RPMI8226 (cell line): ENCODE data around the gene JCAD.
"Not testable (repeated sequence)": the region's sequence is repeated elsewhere in the genome, so short reads cannot be mapped to it uniquely, and the experiment has no call there.

Source experiments
- DNase-seq: peaks from one replicate; pipeline ENCODE4 v3.0.0-alpha.2; 2015

JCAD gene

GRCh38 chr10:30041196-30042105 is 17.9 kb downstream of the JCAD start:
- DNase-seq: no peak

GRCh38 chr10:30040597-30040996 is 18.8 kb downstream of the JCAD start:
- no peak for DNase-seq

DNA sequence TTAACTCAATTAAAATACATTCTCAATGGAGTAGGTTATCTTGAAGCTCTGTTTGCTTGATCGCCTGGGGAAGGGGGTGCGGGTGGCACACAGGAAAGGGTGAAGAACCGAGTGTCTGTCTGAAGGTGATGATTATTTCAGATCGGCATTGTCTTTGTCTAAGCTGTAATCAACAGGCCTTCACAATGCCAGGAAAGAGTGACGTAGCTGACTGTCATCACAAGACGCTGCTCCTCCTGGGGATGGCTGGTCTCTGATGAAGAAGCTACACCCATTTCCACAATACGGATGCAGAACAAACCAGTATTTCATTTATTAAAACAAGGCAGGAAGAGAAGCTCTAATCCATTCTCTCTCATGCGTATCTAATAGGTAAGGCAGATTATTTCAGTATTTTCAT is 19.4 kb downstream of the JCAD start:
- DNase-seq: no peak

GRCh38 chr10:30039567-30039966 is 19.8 kb downstream of the JCAD start:
- DNase-seq: peak; percentile 28

DNA sequence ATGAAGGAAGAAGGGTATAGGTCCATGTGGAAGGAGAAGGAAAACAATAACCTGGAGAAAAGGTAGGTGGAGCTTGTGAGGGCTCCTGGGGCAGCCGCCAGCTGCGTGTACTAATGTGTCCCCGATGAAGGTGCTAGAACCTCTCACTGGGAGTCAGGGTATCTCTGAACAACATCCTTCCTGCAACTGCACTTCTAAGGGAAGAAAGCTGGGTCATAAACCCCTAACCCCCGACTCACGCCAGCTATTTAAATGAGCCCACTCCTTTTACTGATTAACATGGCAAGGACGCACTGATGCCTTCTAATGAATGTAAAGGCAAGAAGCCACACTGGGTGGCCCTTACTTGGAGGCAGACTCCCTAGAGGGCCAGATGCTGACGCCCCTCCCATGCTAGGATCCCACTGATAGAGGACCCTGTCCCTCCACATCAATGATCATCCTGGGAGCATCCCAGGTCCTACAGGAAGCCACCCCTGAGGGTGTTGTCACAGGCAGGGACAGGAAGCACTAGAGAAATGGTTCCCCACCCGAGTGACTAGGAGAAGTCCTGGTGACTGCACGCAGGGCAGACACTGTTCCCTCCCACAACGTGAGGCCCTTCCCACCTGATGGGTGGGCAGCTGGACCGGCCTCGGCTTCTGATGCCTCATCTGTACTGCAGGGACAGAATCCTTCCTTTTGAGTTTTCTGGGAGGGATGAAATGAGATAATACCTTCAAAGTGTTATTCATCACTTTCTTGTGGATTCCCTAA is 20.4 kb downstream of the JCAD start:
- DNase-seq: no peak

GRCh38 chr10:30037620-30038336 is 21.6 kb downstream of the JCAD start:
- no peak for DNase-seq

DNA sequence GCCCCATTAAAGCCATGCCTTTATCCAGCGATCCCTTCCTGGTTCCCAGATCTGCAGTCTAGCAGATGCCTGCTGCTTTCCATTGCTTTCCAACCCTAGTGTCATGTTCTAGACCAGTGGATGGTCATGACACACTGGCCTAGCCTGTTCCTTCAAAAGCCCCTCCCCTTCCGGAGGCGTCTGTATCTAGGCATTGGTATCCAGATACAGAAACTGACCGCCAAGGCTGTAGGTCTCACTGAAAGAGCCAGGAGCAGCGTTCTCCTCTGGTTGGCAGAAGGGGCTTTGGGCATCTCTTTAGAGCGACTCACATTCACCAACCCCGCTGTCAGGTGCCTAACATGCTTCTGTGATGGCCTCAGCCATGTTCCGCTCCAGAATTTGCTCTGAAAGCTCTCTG is 22.6 kb downstream of the JCAD start:
- DNase-seq: no peak

DNA sequence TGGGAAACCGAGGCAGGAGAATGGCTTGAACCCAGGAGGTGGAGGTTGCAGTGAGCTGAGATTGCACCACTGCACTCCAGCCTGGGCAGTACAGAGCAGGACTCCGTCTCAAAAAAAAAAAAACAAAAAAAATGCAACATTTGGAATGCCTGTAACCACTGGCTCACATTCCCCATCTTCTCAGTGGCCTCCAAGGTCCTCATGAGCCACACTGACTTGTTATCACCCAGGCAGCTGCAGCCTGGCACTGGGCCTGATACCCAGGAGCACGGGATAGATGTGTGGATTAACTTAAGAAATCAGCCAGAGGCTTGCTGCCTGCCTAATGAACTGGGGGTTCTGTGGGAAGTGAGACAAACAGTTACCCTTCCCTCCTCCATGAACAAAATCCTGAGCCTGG is 23.0 kb downstream of the JCAD start:
- DNase-seq: no peak

- no peak for DNase-seq
Measured at GRCh38 chr10:30034433-30035137, 24.8 kb downstream of the JCAD start.

DNA sequence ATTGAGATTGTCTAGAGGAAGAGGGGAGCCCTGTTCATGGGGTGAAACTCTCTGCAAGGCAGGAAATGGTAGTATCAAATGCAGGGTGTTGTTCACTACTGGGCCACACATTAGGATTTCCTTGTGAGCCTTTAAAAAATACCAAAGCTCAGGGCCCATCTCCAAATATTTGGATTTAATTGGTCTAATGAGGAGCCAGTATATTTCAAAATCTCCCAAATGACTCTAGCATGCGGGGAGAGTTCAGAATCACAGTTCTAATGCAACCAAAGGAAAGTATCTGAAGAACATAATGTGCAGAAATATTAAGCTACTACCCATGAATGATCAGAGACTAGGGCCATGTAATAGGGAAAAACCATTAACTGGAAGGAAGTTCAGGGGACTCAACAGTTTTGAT is 27.3 kb downstream of the JCAD start:
- DNase-seq: no peak

- DNase-seq: no peak
Measured at GRCh38 chr10:30029872-30030256, 29.5 kb downstream of the JCAD start.

DNA sequence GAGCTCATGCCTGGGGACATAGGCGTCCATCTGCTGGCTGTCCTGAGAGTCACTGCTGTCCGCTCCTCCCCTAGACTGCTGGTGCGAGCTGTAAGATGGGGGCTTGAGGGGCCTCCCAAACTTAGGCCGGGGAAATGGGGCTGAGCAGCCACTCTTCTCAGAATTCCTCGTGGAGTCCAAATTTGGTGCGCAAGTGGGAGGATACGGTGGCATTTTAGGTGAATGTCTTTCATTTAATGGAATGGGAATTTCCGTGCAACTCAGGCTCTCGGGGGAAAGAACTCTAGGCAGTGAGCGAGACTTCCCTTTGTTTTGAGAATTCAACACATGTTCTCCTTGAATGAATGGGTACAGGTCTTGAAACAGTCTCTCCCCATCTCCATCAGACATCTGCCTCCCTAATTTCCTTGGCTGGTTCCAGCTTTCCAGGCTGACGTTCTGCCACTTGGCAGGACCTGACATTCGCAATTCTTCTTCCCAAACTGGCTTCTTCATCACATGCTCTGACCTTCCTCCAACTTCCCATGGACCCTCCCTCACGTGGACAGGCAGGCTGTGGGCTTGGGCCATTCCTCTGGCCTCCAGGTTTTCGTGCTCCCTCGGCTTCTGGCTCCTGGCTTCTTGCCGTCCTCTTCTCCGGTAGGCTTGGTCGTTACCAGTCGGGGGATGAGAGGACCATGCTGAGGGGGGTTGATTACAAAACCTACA is 30.1 kb downstream of the JCAD start:
- no peak for DNase-seq

DNA sequence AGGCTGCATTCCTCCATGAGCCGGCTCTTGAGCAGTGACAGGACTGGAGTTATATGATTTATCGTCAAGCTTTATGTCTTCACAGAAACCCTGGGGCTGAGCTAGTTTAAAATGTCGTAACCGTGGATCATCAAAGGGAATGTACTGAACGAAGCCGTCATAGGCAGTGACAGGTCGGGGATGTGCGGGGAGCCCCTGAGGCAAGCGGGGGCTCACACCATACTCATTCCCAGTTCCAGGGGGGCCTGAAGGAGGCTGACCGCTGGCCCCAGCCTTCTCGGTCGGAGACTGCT is 30.7 kb downstream of the JCAD start:
- no peak for DNase-seq

DNA sequence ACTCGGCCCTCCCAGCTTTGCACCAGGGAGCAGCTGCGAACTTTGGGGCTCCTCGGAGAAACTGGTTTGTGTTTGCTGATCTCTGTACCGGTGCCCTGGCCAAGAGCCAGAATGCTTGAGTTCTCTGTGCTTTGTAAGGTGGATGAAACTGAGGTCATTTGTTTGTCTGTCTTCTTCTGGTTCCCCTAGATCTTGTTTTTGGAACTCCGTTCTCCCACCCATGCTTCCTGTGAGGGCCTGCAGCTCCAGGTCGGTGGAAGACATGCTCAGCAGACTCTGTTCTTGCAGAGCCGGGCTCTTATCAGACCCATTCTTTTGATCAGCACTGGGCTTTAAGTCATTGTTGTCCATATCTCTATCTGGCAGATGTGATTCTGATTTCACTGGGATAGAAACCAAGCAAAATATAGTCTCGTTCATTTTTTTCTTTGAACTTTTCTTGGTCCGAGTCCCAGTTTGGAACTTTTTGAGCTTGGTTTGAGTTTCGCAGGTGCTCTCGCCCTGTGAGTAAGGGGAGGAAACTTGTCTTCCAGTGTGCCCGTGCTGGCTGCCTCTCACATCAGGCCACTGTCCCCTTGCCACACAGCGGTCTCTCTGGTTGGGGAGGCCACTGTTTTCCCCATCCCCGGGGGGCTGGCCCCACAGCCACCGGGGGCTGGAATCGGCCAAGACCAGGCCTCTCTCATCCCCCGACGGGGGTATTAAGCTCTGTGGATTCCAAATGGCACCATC is 31.2 kb downstream of the JCAD start:
- DNase-seq: peak; percentile 60

GRCh38 chr10:30027057-30028005 is 32.1 kb downstream of the JCAD start:
- peak; percentile 89 for DNase-seq

GRCh38 chr10:30026578-30026977 is 32.8 kb downstream of the JCAD start:
- no peak for DNase-seq

DNA sequence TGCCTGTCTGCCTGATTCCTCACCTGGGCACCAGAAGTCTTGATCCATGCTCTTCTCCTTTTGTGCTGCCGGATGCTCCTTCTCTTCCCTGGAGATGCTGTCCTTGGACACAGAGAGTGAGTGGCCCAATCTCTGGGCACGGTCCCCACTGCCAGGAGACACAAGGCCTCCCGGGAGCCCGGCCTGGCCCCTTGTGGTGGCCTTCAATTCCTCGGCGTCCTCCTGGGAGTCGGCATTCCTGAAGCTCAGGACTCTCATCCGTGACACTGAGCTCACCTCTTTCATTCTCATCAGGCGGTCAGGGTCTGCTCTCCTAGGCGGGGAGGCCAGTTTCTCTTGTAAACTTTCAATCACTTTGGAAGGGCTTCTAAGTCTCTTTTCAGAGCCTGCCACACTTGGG is 33.3 kb downstream of the JCAD start:
- DNase-seq: no peak

- DNase-seq: not testable (repeated sequence)
Measured at GRCh38 chr10:30025428-30025827, 34.0 kb downstream of the JCAD start.

- no peak for DNase-seq
Measured at GRCh38 chr10:30022590-30022989, 36.8 kb downstream of the JCAD start.

GRCh38 chr10:30019468-30019867 is 39.9 kb downstream of the JCAD start:
- no peak for DNase-seq

DNA sequence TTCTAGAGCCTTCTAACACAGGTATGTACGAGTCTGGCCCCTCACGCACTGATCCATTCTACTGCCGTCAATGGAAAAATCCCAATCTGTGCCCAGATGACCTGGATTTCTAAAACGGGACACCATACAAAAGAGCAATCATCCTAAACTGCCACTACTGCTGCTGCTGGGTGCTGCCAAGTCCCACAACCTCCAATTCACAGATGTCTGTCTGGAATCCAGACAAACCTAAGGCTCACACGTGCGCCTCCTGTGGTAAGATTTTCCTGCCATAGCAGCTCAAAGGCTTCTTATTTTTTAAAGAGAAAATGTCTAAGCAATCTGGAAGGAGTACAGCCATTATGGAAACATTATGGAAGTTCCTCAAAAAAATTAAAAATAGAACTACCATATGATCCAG is 40.9 kb downstream of the JCAD start:
- DNase-seq: no peak
